ENCODE results near the gene STK38. TPM values are rescaled to one million over a fixed set of nuclear protein-coding genes. Genes with fewer than 3 reads are reported as not detected.
"Not testable (repeated sequence)": the region's sequence is repeated elsewhere in the genome, so short reads cannot be mapped to it uniquely, and the experiment has no call there.

STK38 gene
- total and polyA plus RNA-seq, 8 donors = 4.7 to 18.4 (median 8.6) TPM

DNA sequence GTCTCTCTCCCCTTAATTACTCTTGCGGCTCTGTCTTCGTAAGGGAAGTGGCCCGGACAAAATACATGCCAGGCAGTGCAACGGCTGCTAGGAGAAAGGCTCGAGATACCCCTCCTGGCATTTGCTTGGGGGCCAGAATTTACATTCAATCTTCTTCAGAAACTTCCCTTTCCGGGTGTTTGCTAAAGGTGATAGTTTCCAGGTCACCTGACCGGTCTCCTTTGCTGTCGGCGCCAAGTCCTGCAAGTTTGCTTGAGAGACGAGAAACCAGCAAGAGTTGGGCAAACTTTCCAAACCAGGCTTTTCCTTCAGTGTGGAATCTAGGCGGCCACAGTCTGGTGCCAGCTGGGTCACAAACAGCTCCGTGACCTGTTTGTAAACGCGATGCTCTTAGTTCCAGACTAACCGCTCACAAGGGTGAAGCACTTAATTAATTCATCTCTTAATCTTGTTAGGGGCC lies 46.3 kb upstream of the STK38 start:
- intact Hi-C loops (cut with DNase I) = no loop called here
- Histone ChIP-seq H3K27ac (peak overlapping the region; percentile 93 to 99 (median 96)), H3K4me3 (peak overlapping the region; percentile 14 to 81 (median 40)), H3K4me1 (peaks cover 4 to 16% (median 15%) of the 10 kb centered on the region in 3 donors), H3K9me3 (no peaks in the 10 kb centered on the region), H3K27me3 (no peaks in the 10 kb centered on the region), H3K36me3 (peaks cover 0 to 20% (median 11%) of the 10 kb centered on the region in 3 donors)
- ATAC-seq (peak; percentile 46 to 64 (median 54)), DNase-seq (peak; percentile 64 to 84 (median 75)), FAIRE-seq (no peak)
- 1 to 2% methylated on average over 15 of the region's 15 CpGs for WGBS, 2 donors
- TF ChIP-seq CTCF (IDR thresholded peaks at IDR 0.05) = no peak

GRCh38 chr6:36592221-36592655 lies 45.0 kb upstream of the STK38 start:
- H3K4me3 ChIP-seq = no peak overlapping the region
- TF ChIP-seq CTCF (IDR thresholded peaks at IDR 0.05) = no peak
- WGBS, 2 donors = 69 to 74% methylated on average over 12 of the region's 12 CpGs
- no peaks in the 10 kb centered on the region for H3K27me3 ChIP-seq
- ATAC-seq = no peak
- H3K9me3 ChIP-seq = no peaks in the 10 kb centered on the region
- DNase-seq = peak in 1 of 6 donors; percentile 47
- no peak for FAIRE-seq
- intact Hi-C loops (cut with DNase I) = no loop called here
- no peak overlapping the region for H3K27ac ChIP-seq
- peaks cover 0 to 7% (median 6%) of the 10 kb centered on the region in 3 donors for H3K36me3 ChIP-seq
- peaks cover 3% of the 10 kb centered on the region in 3 donors for H3K4me1 ChIP-seq

DNA sequence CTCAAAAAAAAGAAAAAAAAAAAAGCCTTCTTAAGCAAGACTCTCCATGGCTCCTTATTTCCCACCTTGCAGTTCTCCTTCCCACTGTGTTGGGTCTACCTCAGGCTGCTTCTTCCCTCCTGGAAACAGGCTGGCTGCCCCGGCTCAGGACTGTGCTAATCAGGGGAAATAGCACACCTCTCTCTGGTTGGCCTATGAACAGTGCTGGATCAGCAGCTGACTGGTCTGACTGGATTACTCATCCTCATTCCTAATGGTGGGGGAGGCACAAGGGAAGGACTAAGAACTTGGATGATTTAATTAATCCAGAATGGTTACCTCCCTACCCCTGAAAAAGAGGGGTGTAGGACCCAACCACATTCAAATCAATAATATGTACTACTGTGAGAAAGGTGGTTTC lies 43.0 kb upstream of the STK38 start:
- peak in 1 of 6 donors; percentile 14 for DNase-seq
- no peak overlapping the region for H3K4me3 ChIP-seq
- no peak for FAIRE-seq
- no peak for ATAC-seq
- 72 to 75% methylated on average over 1 of the region's 1 CpG for WGBS, 2 donors
- no peaks in the 10 kb centered on the region for H3K9me3 ChIP-seq
- H3K36me3 ChIP-seq = no peaks in the 10 kb centered on the region
- H3K4me1 ChIP-seq = no peaks in the 10 kb centered on the region
- TF ChIP-seq CTCF (IDR thresholded peaks at IDR 0.05) = no peak
- no peak overlapping the region for H3K27ac ChIP-seq
- intact Hi-C loops (cut with DNase I) = no loop called here
- H3K27me3 ChIP-seq = no peaks in the 10 kb centered on the region

DNA sequence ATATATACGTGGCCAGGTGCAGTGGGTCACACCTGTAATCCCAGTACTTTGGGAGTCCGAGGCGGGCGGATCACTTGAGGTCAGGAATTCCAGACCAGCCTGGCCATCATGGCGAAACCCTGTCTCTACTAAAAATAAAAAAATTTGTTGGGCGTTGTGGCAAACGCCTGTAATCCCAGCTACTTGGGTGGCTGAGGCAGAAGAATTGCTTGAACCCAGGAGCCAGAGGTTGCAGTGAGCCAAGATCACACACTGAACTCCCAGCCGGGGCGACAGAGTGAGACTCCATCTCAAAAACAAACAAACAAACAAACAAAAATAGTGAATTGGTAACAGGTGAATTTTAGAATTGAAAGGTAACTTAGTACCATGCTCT lies 41.7 kb upstream of the STK38 start:
- peak in 1 of 6 donors; percentile 30 for DNase-seq
- intact Hi-C loops (cut with DNase I); H3K4me3 ChIP-seq; H3K27ac ChIP-seq; H3K27me3 ChIP-seq; FAIRE-seq; H3K36me3 ChIP-seq; H3K4me1 ChIP-seq; H3K9me3 ChIP-seq; ATAC-seq: not testable (repeated sequence)
- WGBS, 2 donors = 88 to 94% methylated on average over 9 of the region's 9 CpGs

GRCh38 chr6:36586606-36587005 lies 39.3 kb upstream of the STK38 start:
- 70 to 88% methylated on average over 1 of the region's 1 CpG for WGBS, 2 donors
- H3K9me3 ChIP-seq = no peaks in the 10 kb centered on the region
- no peak overlapping the region for H3K4me3 ChIP-seq
- no peak for TF ChIP-seq CTCF (IDR thresholded peaks at IDR 0.05)
- no peaks in the 10 kb centered on the region for H3K36me3 ChIP-seq
- no peak for DNase-seq
- no peak for FAIRE-seq
- H3K27ac ChIP-seq = no peak overlapping the region
- intact Hi-C loops (cut with DNase I) = no loop called here
- no peaks in the 10 kb centered on the region for H3K4me1 ChIP-seq
- ATAC-seq = no peak
- no peaks in the 10 kb centered on the region for H3K27me3 ChIP-seq
